ENCODE measurements around the gene PIK3CB. TPM values are rescaled to one million over a fixed set of nuclear protein-coding genes. Genes with fewer than 3 reads are reported as not detected.
A peak's percentile ranks its signal among the peaks of the same experiment; 100 is the strongest.

PIK3CB gene
- total and polyA plus RNA-seq, 7 donors, result 5.8 to 46.3 (median 18.1) TPM

DNA sequence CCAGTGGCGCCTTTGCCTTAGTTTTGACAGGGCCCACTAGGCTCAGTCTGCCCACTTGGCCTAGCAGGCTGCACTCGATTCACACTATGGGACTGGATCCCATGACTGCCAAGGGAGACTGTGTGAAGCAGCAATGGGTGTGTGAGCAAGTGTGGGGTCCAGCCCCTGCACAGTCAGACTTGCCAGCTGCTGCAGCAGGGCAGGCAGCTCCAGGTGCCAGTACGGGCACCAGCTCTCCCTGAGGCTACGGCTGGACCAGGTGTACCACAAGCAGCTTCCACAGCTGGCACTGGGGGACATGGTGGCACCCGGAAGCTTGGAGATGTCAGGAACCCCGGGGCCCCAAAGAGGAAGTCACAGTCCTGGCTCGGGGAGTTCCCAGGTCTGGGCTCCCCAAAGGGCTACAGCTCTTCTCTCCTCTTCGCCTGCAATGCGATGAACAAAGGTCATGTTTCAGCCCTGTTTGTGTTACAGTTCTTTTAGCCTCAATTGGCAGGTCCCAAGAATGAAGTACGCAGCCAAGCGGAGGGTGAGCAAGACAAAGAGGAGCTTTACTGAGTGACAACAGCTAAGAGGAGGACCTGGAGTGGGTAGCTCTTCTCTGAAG is 67.1 kb downstream of the PIK3CB start:
- Histone ChIP-seq H3K27ac (no peak overlapping the region), H3K4me3 (no peak overlapping the region), H3K9me3 (no peaks in the 10 kb centered on the region), H3K4me1 (no peaks in the 10 kb centered on the region), H3K36me3 (ENCODE audit: insufficient read depth in 1 of 2, low read depth in 1 of 2) (peaks cover 0 to 10% of the 10 kb centered on the region in 2 donors), H3K27me3 (ENCODE audit: insufficient read depth in 3 of 3, low read length in 2 of 3) (no peaks in the 10 kb centered on the region)
- 96 to 99% (median 96%) methylated on average over 11 of the region's 11 CpGs for WGBS, 3 donors
- DNase-seq, result no peak
- intact Hi-C loops (cut with DNase I), result no loop called here
- TF ChIP-seq, protein P1, sequence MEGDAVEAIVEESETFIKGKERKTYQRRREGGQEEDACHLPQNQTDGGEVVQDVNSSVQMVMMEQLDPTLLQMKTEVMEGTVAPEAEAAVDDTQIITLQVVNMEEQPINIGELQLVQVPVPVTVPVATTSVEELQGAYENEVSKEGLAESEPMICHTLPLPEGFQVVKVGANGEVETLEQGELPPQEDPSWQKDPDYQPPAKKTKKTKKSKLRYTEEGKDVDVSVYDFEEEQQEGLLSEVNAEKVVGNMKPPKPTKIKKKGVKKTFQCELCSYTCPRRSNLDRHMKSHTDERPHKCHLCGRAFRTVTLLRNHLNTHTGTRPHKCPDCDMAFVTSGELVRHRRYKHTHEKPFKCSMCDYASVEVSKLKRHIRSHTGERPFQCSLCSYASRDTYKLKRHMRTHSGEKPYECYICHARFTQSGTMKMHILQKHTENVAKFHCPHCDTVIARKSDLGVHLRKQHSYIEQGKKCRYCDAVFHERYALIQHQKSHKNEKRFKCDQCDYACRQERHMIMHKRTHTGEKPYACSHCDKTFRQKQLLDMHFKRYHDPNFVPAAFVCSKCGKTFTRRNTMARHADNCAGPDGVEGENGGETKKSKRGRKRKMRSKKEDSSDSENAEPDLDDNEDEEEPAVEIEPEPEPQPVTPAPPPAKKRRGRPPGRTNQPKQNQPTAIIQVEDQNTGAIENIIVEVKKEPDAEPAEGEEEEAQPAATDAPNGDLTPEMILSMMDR (IDR thresholded peaks at IDR 0.05), result no peak
- peak in 1 of 4 donors; percentile 48 for ATAC-seq

DNA sequence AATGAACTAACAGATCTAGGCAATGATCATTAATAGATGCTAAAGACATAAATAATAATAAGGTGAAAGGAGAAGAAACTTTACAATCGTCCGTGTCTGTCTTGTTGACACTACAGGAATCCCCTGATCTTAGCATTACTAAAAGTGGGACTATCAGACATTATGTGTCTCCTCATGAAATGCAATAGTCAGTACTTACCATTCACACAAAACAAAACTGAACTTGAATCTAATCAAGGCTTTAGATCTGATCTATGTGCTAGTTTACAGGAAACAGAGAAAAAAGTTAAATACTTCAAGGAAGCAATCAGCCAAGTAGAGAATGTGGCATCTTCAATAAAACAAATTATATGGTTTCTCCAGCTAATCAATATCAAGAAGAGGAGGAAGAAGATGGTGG is 73.7 kb downstream of the PIK3CB start:
- Histone ChIP-seq H3K9me3 (no peaks in the 10 kb centered on the region), H3K36me3 (ENCODE audit: insufficient read depth in 1 of 2, low read depth in 1 of 2) (peaks cover 0 to 10% of the 10 kb centered on the region in 2 donors), H3K4me1 (no peaks in the 10 kb centered on the region), H3K27me3 (ENCODE audit: insufficient read depth in 3 of 3, low read length in 2 of 3) (no peaks in the 10 kb centered on the region), H3K27ac (no peak overlapping the region), H3K4me3 (no peak overlapping the region)
- TF ChIP-seq, protein P1 (IDR thresholded peaks at IDR 0.05), result no peak
- no peak for ATAC-seq
- 92 to 95% (median 94%) methylated on average over 2 of the region's 2 CpGs for WGBS, 3 donors
- intact Hi-C loops (cut with DNase I), result no loop called here
- DNase-seq, result no peak

DNA sequence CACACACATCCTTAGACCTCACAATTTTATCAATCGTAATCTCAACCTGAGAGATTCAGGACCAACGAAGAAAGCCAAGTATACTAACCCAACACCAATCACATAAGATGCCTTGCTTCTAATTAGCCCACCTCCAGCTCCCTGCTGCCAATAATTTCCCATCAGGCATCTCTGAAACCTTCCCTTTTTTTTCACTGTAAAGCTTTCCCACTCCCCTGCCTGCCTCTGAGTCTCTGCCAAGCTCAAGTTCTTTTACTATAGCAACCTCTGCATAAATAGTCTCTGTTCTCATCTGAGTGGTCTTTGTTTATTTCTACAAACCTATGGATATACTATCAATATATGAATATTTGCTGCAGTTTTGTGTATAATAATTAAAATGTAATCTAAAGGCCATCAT is 86.5 kb downstream of the PIK3CB start:
- ATAC-seq (no peak), DNase-seq (no peak)
- H3K4me1 ChIP-seq, result no peaks in the 10 kb centered on the region
- H3K27ac ChIP-seq, result no peak overlapping the region
- H3K27me3 ChIP-seq (ENCODE audit: insufficient read depth in 3 of 3, low read length in 2 of 3), result no peaks in the 10 kb centered on the region
- intact Hi-C loops (cut with DNase I), result no loop called here
- no peaks in the 10 kb centered on the region for H3K9me3 ChIP-seq
- TF ChIP-seq, protein P1 (IDR thresholded peaks at IDR 0.05), result no peak
- peaks cover 0 to 11% of the 10 kb centered on the region in 2 donors for H3K36me3 ChIP-seq (ENCODE audit: insufficient read depth in 1 of 2, low read depth in 1 of 2)
- no peak overlapping the region for H3K4me3 ChIP-seq
- WGBS, 3 donors, result 90 to 98% (median 94%) methylated on average over 2 of the region's 2 CpGs

- Histone ChIP-seq H3K27ac (no peak overlapping the region), H3K36me3 (ENCODE audit: insufficient read depth in 1 of 2, low read depth in 1 of 2) (peaks cover 0 to 17% of the 10 kb centered on the region in 2 donors), H3K9me3 (no peaks in the 10 kb centered on the region)
These were observed 87.5 kb downstream of the PIK3CB start for GRCh38 chr3:138747225-138747624.

More at GRCh38 chr3:138747225-138747624, 87.5 kb downstream of the PIK3CB start:
- ATAC-seq (no peak), DNase-seq (no peak)
- 72 to 76% (median 72%) methylated on average over 1 of the region's 1 CpG for WGBS, 3 donors
- H3K4me3 ChIP-seq, result no peak overlapping the region
- no peaks in the 10 kb centered on the region for H3K27me3 ChIP-seq (ENCODE audit: insufficient read depth in 3 of 3, low read length in 2 of 3)
- no peaks in the 10 kb centered on the region for H3K4me1 ChIP-seq
- intact Hi-C loops (cut with DNase I), result no loop called here
- TF ChIP-seq, protein P1 (IDR thresholded peaks at IDR 0.05), result no peak

All from psoas muscle (tissue), 8 donors.